ENCODE data around the gene PTPN5. TPM values are rescaled to one million over a fixed set of nuclear protein-coding genes. Genes with fewer than 3 reads are reported as not detected.

PTPN5 gene
- total RNA-seq, 1 experiment from 2014 or later: 1.4 TPM

- Histone ChIP-seq H3K79me2 (ENCODE audit: insufficient read depth, low read length) (no peaks in the 10 kb centered on the region), H3K79me1 (ENCODE audit: insufficient read depth, low read depth, low read length, poor library complexity, severe bottlenecking) (no peaks in the 10 kb centered on the region), H3K23ac (ENCODE audit: insufficient read length, low read depth, low read length) (no peak overlapping the region), H2BK12ac (ENCODE audit: insufficient read length, low read depth, low read length) (no peak overlapping the region), H3K23me2 (ENCODE audit: insufficient read length, low read depth, low read length, poor library complexity, severe bottlenecking) (no peaks in the 10 kb centered on the region), H3T11ph (ENCODE audit: low read length) (no peak overlapping the region), H2AK5ac (ENCODE audit: insufficient read length, low read length) (no peak overlapping the region), H4K20me1 (ENCODE audit: control insufficient read depth, insufficient read depth, insufficient read length) (no peaks in the 10 kb centered on the region), H2BK20ac (ENCODE audit: low read depth, low read length, poor library complexity, severe bottlenecking) (no peak overlapping the region), H3K4me1 (ENCODE audit: insufficient read depth, low read length) (peaks cover 2% of the 10 kb centered on the region; the same call in 1 of the 2 replicates), H3K9ac (ENCODE audit: extremely low read depth, insufficient read length, low read length) (no peak overlapping the region), H2AFZ (ENCODE audit: low read length) (no peak overlapping the region), H3K14ac (ENCODE audit: insufficient read depth, low read length) (no peak overlapping the region), H3K4me2 (ENCODE audit: insufficient read depth, insufficient read length, low read length) (no peak overlapping the region), H3K56ac (ENCODE audit: insufficient read length, low read depth, low read length) (no peak overlapping the region), H4K8ac (replicated peaks; ENCODE audit: insufficient read length, low read depth, low read length) (no peak overlapping the region), H3K27ac (ENCODE audit: insufficient read length, low read depth, low read length) (no peak overlapping the region), H4K91ac (ENCODE audit: insufficient read length, low read depth, low read length) (no peak overlapping the region), H3K4ac (ENCODE audit: low read depth, low read length) (no peak overlapping the region), H3K18ac (ENCODE audit: insufficient read length, low read depth, low read length) (no peak overlapping the region), H2BK120ac (ENCODE audit: low read depth, low read length, poor library complexity, severe bottlenecking) (no peak overlapping the region), H2BK5ac (ENCODE audit: insufficient read length, low read length) (no peak overlapping the region), H3K27me3 (ENCODE audit: insufficient read depth, low read length) (no peaks in the 10 kb centered on the region), H4K5ac (ENCODE audit: insufficient read length, low read depth, low read length) (no peak overlapping the region), H2BK15ac (ENCODE audit: low read depth, low read length) (no peak overlapping the region), H3K9me3 (ENCODE audit: control insufficient read depth, low read depth, low read length) (no peaks in the 10 kb centered on the region)
- Mint-ChIP-seq H3K36me3 (ENCODE audit: insufficient read depth in 1 of 3, low read depth in 3 of 3) (no peaks in the 10 kb centered on the region), H3K4me1 (peaks cover 13 to 18% of the 10 kb centered on the region in 2 experiments), H3K4me3 (no peak overlapping the region), H3K27me3 (ENCODE audit: low read depth) (peaks cover 7% of the 10 kb centered on the region), H3K9me3 (no peaks in the 10 kb centered on the region), H3K27ac (no peak overlapping the region)
- WGBS (ENCODE audit: extremely low coverage, insufficient read length, low lambda C conversion rate): no CpG with 5 or more reads among the region's 3 CpGs
- no peak for TF ChIP-seq CTCF (conservative IDR thresholded peaks at IDR 0.05)
- DNase-seq: no peak
These were observed 39.1 kb downstream of the PTPN5 start for GRCh38 chr11:18752502-18752901.

Data from H9 (cell line).